ENCODE measurements around the gene ABCB6. TPM values are rescaled to one million over a fixed set of nuclear protein-coding genes. Genes with fewer than 3 reads are reported as not detected.

ABCB6 gene
- total and polyA plus RNA-seq, 2 experiments from 2014 or later = 37.7 to 59.5 TPM

- Histone ChIP-seq H3K9me2 (replicated peaks; ENCODE audit: insufficient read depth) (no peaks in the 10 kb centered on the region), H3K27me3 (no peaks in the 10 kb centered on the region), H3K4me3 (no peak overlapping the region), H3K9me3 (ENCODE audit: low read depth) (no peaks in the 10 kb centered on the region), H3K27ac (no peak overlapping the region), H4K20me1 (ENCODE audit: insufficient read depth, poor library complexity, severe bottlenecking) (no peaks in the 10 kb centered on the region), H3K4me2 (no peak overlapping the region), H3K79me2 (no peaks in the 10 kb centered on the region), H3K4me1 (ENCODE audit: insufficient read depth) (no peaks in the 10 kb centered on the region), H3K36me3 (replicated peaks; ENCODE audit: insufficient read depth, low read depth) (no peaks in the 10 kb centered on the region), H2AFZ (no peak overlapping the region)
- 77% methylated on average over 5 of the region's 5 CpGs for WGBS (ENCODE audit: low lambda C conversion rate, missing lambda C conversion rate)
- TF ChIP-seq EZH2phosphoT487 (IDR thresholded peaks at IDR 0.05; ENCODE audit: low read depth, severe bottlenecking, unreplicated experiment) = no peak
- TF ChIP-seq EZH2 (IDR thresholded peaks at IDR 0.05; ENCODE audit: borderline replicate concordance) = no peak
- TF ChIP-seq CTCF (IDR thresholded peaks at IDR 0.05; ENCODE audit: poor library complexity) = no peak
- no peak for DNase-seq (ENCODE audit: low spot score)
Measured at GRCh38 chr2:219198974-219199373, 19.8 kb downstream of the ABCB6 start.

GRCh38 chr2:219197388-219197787 is 21.4 kb downstream of the ABCB6 start:
- Histone ChIP-seq H2AFZ (no peak overlapping the region), H3K9me2 (replicated peaks; ENCODE audit: insufficient read depth) (no peaks in the 10 kb centered on the region), H4K20me1 (ENCODE audit: insufficient read depth, poor library complexity, severe bottlenecking) (no peaks in the 10 kb centered on the region), H3K36me3 (replicated peaks; ENCODE audit: insufficient read depth, low read depth) (no peaks in the 10 kb centered on the region), H3K9me3 (ENCODE audit: low read depth) (no peaks in the 10 kb centered on the region), H3K4me2 (no peak overlapping the region), H3K27me3 (no peaks in the 10 kb centered on the region), H3K4me3 (no peak overlapping the region), H3K4me1 (ENCODE audit: insufficient read depth) (no peaks in the 10 kb centered on the region), H3K27ac (no peak overlapping the region), H3K79me2 (no peaks in the 10 kb centered on the region)
- 100% methylated on average over 1 of the region's 1 CpG for WGBS (ENCODE audit: low lambda C conversion rate, missing lambda C conversion rate)
- no peak for DNase-seq (ENCODE audit: low spot score)
- TF ChIP-seq EZH2phosphoT487 (IDR thresholded peaks at IDR 0.05; ENCODE audit: low read depth, severe bottlenecking, unreplicated experiment) (no peak), CTCF (IDR thresholded peaks at IDR 0.05; ENCODE audit: poor library complexity) (no peak), EZH2 (IDR thresholded peaks at IDR 0.05; ENCODE audit: borderline replicate concordance) (no peak)

GRCh38 chr2:219186754-219187456 is 31.9 kb downstream of the ABCB6 start:
- WGBS (ENCODE audit: low lambda C conversion rate, missing lambda C conversion rate) = 84% methylated on average over 7 of the region's 7 CpGs
- Histone ChIP-seq H3K4me3 (no peak overlapping the region), H3K4me1 (ENCODE audit: insufficient read depth) (no peaks in the 10 kb centered on the region), H3K27ac (no peak overlapping the region), H2AFZ (no peak overlapping the region), H3K9me2 (replicated peaks; ENCODE audit: insufficient read depth) (no peaks in the 10 kb centered on the region), H3K79me2 (no peaks in the 10 kb centered on the region), H3K27me3 (no peaks in the 10 kb centered on the region), H3K9me3 (ENCODE audit: low read depth) (no peaks in the 10 kb centered on the region), H3K4me2 (no peak overlapping the region), H4K20me1 (ENCODE audit: insufficient read depth, poor library complexity, severe bottlenecking) (no peaks in the 10 kb centered on the region), H3K36me3 (replicated peaks; ENCODE audit: insufficient read depth, low read depth) (no peaks in the 10 kb centered on the region)
- DNase-seq (ENCODE audit: low spot score) = no peak
- TF ChIP-seq CTCF (IDR thresholded peaks at IDR 0.05; ENCODE audit: poor library complexity) = no peak
- no peak for TF ChIP-seq EZH2 (IDR thresholded peaks at IDR 0.05; ENCODE audit: borderline replicate concordance)
- TF ChIP-seq EZH2phosphoT487 (IDR thresholded peaks at IDR 0.05; ENCODE audit: low read depth, severe bottlenecking, unreplicated experiment) = no peak

All from hepatocyte (in vitro differentiated cells).